ENCODE results near the gene PANX2.
A peak's percentile ranks its signal among the peaks of the same experiment; 100 is the strongest.

Gene PANX2

DNA sequence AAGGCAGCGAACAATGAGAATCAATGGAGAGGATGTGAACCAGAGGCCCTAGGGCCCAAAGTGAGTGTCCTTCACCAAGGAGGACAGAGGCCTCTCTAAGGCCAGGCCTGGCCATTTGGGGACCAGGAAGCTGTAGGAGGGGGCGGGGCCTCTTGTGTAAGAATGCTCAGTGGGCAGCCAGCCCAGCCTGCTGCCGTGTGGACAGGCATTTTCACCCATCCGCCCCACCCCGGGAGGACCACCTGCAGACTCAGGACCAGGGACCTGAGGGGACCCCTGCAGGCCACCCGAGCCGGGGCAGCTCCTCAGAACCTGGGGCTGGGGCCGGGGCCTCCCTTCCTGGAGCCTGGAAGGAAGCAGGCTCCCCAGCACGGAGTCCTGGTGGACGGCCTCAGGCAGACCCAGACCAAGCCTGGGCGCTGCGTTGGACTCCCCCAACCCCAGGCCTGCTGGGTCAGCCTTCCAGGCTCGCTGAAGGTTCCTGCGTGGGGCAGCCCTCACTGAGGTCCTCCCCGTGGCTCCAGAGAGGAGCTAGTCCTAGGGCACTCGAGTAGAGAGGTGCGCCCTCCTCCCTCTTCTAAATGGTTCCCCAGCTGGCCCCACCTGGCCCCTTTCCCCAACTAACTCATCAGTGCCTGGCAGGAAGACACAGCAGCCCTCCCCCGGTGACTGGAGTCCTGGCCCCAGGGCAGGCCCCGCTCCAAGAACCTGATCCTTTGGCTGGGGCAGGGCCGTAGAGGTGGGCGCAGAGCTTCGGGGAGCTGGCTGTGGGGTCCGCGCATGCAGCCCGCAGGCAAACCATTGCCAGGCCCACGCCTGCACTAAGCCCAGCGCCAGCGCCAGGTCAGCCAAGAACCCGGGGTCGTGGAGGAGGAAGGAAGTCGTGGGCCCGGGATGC is 13.7 kb downstream of the PANX2 start:
- DNase-seq: peak; percentile 15 to 22

DNA sequence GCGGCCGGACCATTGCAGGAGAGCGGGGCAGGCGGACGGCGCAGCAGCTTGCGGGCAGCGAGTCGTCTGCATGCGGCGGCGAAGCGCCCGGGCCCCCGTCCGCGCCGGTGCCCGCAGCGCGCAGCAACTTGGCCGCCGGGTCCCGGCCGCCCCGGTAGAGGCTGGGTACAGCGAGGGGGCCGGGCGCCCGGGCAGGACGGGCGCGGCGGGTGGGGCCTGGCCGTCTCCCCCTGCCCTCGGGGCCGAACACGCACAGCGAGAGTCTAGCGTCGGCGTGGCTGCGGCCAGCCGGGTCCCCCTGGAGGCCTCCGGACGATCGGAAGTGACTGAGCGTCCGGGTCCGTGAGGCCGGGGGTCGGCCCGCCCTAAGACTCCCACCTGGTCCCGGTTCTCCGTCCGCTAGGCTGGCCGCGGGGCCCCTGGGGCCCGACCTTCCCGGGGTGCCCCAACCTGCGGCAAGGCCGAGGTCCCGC is 14.4 kb downstream of the PANX2 start:
- no peak for DNase-seq

DNA sequence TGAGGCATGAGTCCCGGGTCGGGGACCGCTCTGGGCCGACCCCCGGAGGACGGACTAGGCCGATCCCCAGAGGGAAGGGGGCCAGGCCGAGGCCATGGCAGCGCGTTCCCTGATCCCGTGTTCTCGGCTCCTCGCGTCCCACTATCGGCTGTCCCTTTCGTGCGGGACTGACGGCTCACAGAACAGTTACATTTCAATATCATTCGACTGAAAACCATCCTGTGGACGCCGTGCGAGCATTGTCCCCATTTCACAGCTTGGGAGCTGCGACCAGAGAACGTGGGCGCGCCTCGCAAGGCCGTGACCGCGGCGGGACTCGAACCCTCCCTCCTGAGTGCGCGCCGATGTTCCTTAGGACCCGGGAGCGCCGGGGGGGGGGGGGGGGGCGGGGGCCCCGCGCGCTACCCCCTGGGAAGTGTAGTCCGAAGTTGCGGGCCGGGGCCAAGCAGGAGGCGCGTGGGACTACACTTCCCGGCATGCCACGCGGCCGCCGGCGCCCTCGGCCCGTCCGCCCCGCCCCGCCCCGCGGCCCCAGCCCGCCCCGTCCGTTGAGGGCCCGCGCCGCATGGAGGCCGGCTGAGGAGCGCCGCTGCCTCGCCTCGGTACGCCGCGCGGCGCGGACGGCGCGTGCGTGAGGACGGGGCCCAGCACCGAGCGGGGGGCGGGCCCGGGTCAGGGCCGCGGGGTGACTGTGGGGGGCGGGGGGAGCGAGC is 15.0 kb downstream of the PANX2 start, which contains the start of gene TRABD:
Gene TRABD, plus strand, starts transcription at position 539 of the 713 bp plus-strand sequence. CDS start 7,148 bp downstream, outside the sequence.
- DNase-seq: peak; percentile 75 to 77

DNA sequence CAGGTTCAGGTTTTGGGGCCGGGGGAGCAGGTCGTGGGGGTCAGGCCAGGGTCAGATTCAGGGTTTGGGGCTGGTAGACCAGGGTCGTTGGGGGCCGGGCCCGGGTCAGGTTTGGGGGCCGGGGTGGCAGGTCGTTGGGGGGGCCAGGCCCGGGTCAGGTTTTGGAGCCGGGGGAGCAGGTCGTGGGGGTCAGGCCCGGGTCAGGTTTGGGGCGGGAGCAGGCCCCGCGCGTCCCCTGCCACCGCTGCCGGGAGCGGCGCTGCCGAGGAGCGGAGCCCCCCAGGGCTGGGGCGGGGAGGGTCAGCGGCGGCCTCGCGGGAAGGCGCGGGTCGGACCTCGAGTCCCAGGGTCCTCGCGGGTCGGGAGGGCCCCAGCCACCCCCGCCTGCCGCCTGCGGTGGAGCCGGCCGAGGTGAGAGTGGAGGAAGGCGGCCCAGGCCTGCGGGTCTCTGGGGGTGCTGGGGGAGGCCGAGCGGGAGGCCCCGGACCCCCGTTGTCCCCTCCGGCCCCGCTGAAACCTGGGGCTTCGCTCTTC is 15.7 kb downstream of the PANX2 start:
- no peak for DNase-seq

DNA sequence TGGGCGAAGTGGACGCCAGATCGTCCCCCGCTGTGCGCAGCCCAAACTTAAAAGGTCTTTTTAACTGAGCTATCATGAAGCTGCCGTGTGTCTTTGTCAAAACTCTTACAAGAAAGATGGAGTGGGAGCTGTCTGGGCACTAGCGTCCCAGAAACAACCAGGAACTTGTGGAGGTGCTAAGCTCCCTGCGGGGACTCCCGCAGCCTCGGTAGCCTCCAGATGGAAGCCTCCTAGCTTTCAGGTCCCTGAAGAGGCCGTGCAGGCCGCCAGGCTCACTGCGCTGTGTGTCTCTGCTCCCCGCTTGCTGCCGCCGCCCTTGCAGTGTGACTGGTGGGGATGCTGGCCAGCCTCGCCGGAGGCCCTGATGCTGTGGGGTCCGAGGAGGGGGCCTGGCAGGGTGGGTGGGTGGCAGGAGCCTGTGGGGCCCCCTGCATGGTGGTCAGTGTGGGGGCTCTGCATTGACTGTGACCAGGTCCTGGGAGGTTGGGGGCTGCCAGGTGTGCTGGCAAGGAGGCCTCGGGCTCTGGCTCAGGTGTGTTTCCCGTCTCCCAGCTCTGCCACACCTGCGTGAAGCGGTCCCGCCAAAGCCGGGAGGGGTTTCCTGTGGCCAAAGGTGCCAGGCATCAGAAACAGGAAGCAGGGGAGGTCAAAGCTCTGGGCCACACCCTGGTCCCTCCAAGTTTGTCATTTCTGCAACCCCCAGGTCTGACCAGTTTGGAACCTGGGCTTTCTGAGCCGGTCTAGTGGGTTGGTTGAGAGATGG is 16.4 kb downstream of the PANX2 start:
- no peak for DNase-seq

DNA sequence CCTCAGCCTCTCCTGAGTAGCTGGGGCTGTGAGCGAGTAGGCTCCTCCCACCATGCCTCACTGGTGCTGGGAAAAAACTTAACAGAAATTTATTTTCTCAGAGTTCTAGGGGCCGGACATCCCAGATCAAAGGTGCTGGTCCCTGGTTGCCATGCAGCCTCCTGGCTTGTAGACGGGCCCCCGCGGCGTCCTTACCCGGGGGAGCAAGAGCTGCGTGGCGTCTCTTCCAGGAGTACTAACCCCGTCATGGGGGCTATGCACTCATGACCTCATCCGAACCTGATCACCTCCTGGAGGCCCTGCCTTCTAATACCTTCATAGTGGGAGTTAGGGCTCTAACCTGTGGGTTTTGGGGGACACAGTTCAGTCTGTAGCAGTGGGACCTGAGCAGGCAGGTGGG is 17.8 kb downstream of the PANX2 start:
- no peak for DNase-seq

DNA sequence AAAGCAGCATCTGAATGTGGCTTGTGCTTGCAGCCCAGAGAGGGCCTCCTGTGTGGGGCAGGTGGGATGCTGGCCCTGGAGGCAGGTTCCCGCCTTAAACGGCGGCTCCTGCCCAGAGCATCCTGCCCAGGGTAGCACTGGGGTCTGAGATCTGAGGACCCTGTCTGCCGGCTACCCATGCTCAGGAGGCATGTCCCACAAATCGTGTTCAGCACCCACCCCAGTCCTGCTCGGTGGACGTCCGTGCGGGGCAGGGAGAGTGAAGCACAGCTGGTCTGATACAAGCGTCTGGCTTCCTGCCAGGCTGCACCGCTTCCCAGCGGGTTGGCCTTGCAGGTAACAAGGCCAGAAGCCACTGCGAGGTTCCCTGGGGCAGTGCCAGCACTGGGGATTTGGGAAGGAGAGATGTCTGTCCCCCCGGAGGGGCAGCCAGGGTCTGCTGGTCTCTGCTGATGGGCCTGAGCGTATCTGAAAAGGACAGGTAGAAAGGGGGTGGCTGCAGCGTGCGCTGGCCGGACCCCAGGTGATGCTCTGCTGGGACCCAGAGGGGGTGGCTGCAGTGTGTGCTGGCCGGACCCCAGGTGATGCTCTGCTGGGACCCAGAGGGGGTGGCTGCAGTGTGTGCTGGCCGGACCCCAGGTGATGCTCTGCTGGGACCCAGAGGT is 18.8 kb downstream of the PANX2 start:
- DNase-seq: no peak

DNA sequence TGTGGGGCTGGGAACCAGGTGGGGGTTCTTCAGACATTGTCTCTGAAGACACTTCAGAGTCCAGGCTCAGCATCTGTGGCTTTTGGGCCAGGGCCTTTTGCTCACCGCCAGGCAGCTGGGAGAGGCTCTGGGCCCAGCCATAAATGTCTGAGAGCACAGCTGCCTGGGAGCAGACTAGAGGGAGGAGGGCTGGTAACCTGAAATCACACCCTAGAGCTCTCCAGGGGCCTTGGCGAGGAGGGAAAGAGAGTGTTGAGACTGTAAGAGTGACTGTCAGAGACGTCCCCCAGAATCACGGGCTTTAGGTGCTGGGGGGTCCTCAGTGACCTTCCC is 19.3 kb downstream of the PANX2 start:
- no peak for DNase-seq

DNA sequence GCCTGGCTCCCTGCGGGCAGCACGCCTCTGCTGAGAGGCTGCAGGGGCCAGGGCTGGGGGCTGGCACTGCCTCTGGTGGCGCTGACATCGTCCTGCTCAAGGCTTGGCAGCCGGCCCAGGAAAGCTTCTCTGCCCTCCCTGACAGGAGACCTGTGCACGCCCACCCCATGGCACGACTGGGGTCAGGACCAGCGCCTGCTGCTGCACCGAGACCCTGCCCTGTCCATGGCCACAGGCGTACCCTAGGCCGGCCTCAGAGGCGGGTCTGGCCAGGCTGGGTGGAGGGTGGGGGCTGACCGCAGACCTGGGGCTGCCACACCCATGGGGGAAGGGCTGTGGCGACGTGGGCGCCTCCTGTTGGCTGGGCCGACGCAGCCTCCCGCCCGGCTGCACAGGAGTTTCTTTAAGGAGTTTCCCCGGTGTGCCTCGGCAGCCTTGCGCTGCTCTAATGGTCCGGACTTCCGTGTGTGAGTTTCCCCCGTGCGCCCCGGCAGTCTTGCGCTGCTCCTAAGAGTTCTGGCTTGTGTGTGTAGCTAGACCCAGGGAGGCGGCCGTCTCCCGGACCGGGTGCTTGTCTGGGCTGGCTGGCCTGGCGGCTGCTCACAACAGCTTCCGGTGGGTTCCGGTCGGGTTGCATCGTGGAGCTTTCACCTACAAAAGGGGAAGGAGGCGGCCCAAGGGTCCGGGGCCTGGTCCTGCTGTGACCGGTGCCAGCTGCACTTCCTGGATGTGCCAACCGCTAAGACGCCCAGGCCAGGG is 19.8 kb downstream of the PANX2 start:
- peak; percentile 86 to 89 for DNase-seq

DNA sequence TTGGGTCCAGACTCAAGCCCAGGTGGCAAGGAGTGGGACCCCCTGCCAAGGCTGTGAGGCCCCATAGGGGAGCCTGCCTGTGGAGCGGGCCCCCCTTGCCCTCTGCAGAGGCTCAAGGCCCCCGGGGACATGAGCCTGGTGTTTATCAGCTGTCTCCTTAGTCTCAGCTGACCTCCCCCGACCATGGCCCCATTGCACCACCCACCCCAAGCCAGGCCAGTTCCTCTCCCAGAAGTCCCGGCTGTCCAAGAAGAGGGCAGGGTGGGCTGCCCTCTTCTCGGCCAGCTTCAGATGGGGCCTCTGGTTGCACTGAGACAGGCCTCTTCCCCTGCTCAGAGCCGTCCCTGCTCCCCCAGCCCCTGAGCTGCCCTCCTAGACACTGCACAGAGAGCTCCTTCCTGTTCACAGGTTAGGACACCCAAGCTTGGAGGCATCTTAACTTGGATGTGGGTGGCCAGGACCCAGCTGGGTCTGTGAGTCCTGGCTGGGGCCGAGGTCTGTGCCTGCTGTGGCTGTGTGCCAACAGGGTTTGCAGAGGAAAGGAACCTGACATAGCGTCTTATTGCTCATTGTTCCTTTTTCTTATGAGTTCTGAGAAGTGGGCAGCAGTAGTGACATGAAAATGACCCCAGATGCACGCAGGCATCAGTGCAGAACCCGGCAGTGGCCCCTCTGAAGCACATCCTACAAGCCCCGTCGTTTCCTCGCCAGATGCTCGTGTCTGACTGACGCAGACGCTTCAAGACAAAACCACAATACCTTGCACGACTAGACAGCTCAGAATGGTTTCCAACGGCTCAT is 20.6 kb downstream of the PANX2 start:
- DNase-seq: peak; percentile 84 to 86

DNA sequence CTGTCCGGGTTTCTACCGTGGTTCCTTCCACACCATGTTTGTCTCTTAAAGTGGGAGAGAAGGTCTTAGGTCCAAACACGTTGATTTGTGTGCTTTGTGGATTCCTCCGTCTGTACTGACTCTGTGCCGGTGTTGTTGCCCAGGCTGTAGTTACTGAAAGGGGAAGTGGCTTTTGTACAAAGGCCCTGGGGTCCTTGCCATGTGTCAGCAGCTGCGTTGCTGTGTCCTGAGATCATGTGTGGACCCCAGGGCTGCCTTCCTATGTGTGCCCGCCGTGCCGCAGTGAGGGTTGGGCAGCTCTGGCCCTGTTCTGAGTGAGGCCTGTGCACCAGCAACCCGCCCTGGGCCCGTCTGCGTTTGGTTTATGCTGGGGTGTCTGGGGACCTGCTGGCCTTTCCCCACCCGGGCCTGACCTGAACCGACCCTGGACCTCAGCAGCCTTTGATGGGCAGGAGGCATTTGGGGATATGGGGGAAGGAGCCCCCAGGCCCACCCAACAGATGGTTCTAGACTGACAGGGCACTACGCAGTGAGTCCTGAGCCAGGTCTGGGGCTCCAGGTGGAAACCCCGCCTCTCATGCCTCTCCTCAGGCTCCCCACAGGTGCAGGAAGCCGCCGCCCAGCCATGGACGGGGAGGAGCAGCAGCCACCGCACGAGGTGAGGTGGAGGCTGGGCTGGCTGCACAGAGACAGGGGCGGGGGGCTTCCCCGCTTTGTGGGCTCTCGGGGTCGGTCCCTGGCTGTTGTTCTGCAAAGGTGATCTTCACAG is 22.1 kb downstream of the PANX2 start:
- no peak for DNase-seq

DNA sequence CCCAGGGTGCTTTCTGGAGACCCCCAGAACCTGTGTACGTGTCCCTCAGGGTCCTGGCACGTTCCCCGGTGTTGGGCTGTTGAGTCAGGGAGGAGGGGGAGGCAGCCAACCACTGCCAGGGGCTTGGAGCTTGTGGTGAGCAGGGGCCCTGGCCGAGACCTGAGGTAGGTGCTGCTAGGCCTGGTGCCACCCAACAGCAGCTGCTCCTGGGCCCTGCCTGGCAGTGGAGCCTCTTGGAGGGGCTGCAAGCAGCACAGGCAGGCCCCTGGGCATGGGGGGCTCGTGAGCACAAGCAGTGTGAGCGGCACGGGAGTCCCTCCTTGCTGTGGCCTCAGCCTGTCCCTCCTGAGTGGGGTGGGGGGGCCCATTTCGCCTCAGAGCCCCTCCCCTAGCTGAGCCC is 23.1 kb downstream of the PANX2 start:
- no peak for DNase-seq

DNA sequence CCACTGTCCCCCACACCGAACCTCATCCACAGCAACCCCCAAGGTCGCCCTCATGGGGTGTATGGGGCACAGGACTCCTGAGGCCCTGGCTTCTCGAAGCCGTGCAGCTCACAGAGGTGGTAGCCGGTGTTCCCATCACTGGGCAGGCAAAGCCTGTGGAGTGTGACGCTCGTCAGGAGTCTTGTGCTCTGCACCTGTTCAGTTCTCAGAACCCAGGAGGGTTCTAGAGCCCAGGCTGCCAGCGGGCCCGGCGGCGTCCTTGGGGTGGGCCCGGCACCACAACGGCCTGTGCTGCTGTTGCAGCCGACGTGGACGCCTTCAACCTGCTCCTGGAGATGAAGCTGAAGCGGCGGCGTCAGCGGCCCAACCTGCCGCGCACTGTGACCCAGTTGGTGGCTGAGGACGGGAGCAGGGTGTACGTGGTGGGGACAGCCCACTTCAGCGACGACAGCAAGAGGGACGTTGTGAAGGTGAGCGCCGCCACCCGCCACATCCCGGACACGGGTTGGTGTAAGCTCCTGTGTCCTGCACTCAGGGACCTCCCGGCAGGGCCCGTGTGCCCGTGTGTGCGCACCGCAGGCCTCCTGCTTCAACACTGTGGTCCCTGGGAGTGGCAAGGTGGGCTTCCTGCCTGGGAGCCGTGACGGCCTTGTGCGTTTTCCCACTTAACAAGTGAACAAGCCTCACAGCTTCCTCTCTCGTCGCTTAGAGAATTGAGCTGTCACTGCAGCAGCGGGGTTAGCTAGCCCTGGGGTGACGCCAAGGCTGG is 23.7 kb downstream of the PANX2 start:
- DNase-seq: no peak

DNA sequence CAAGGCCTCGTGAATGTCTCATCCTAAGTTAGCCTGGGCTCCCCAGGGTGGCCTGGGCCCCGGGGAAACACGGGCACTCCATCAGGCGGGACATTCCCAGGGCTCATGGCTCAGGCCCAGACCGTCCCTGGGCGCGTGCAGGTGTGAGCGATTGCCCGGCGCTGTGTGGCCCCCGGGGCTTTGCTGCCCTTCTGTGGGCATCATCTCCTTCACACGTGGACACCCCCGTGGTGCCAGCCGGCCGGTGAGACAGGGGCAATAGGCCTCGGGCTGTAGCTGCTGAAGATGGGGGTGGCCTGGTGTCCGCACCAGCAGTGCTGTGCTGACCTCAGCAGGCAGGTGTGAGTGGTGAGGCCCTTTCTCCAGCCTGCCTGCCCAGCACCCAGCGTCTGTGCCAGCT is 25.7 kb downstream of the PANX2 start:
- DNase-seq: no peak

DNA sequence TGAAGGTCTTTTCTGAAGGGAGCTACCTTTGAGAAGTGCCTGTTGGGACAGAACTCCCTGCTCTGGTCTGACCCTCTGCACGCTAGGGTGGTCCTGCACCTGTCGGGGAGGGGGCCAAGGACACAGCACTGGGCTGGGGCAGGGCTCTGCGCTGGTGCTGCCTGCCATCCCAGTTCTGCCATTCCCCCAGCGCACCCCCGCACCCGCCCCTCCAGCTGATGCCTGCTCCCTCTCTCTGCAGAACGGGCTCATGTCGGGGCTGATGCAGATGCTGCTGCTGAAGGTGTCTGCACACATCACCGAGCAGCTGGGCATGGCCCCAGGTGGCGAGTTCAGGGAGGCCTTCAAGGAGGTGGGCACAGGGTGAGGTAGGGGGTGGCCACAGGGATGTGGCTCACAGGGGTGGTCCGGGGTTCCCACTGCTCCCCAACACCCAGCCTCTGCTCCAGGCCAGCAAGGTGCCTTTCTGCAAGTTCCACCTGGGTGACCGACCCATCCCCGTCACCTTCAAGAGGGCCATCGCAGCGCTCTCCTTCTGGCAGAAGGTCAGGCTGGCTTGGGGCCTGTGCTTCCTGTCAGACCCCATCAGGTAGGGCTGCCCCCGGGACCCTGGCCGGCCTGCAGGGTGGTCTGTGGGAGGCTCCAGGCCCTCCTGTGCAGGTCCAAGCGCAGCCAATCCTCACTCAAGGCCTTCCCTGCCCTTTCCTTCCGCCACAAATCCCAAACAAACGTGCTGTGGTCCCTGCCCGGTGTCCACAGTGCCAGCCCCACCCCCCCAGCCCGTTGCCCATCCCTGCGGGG is 26.7 kb downstream of the PANX2 start:
- no peak for DNase-seq

DNA sequence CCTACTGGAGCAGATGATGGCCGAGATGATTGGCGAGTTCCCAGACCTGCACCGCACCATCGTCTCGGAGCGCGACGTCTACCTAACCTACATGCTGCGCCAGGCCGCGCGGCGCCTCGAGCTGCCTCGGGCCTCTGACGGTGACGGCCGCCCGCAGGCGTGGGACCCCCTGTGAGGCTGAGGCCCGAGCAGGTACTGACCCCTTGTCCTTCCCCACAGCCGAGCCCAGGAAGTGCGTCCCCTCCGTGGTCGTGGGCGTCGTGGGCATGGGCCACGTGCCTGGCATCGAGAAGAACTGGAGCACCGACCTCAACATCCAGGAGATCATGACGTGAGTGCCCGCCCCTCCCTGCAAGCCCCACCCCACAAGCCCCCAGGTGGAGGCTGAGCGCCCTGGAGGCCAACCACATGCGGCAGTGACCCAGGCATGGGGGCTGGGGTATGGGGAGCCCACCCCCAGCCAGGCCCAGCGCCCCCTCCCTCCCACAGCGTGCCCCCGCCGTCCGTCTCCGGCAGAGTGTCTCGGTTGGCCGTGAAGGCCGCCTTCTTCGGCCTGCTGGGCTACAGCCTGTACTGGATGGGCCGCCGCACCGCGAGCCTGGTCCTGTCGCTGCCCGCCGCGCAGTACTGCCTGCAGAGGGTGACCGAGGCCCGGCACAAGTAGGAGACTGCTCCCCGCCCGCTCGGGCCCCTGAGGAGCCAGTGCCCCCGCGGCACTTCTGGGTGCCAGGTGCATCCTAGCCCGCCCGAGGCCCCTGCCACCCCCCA is 27.5 kb downstream of the PANX2 start:
- no peak for DNase-seq

DNA sequence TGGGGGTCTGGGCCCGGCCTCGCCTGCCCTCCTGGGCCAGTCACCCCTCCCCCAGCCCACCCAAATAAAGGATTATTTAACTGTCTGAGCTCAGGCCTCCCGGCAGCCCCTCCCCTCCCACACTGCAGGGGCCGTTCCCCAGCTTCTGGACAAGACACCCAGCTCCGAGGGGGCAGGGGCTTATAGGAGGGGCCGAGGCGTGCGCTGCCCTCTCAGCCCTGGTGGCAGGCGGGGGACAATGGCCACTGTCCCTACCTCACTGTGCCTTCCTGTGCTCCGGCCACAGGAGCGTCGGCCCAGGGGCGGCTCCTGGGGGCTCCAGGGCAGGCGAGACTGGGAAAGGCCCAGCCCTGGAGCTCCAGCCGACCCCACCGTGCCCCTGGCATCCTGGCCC is 28.1 kb downstream of the PANX2 start:
- no peak for DNase-seq

Measured in AML-193 (cell line).